ENCODE results near the gene ADM. TPM values are rescaled to one million over a fixed set of nuclear protein-coding genes. Genes with fewer than 3 reads are reported as not detected.
"Not testable (repeated sequence)": the region's sequence is repeated elsewhere in the genome, so short reads cannot be mapped to it uniquely, and the experiment has no call there.

Gene ADM, protein sequence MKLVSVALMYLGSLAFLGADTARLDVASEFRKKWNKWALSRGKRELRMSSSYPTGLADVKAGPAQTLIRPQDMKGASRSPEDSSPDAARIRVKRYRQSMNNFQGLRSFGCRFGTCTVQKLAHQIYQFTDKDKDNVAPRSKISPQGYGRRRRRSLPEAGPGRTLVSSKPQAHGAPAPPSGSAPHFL
- 1 to 10 TPM in 1 of 2 experiments, under 1 TPM in 1; 0.54 to 3.7 TPM for total RNA-seq

DNA sequence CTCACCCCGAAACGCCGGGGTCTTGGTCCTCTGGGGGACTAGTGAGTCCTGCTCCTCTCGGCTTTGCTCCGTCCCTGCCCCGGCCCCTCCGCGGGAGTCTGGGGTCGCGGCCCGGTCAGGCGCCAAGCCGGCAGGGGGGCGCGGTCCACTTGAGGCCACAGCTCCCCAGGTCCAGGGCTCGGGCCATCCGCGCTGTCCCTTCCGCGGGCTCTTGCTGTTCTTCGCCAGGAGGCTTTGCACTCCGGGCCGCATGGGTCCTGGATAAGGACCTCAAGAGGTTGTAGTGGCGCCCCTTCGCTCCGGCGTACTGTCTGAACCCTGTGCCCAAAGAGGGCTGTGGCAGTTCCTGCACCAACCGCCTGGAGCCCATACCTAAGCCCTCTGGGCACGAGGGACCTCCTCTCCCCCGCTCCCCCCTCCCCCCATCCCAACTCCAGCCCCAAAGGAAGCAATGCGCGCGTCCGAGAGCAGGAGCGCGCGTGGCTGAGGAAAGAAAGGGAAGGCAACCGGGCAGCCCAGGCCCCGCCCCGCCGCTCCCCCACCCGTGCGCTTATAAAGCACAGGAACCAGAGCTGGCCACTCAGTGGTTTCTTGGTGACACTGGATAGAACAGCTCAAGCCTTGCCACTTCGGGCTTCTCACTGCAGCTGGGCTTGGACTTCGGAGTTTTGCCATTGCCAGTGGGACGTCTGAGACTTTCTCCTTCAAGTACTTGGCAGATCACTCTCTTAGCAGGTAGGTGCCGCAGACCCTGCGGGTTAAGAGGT lies at the start of gene ADM:
ADM (plus strand) TSS at position 579 of the 767 bp plus-strand sequence. CDS start 628 bp downstream, outside the sequence.
- H3K4me1 Mint-ChIP-seq, result peaks cover 44% of the 10 kb centered on the region
- H3K4me3 Mint-ChIP-seq, result peak within 1 kb of the TSS; percentile 87
- peak; percentile 64 for DNase-seq
- H3K27ac Mint-ChIP-seq, result no peak within 1 kb of the TSS
- peaks cover 74% of the 10 kb centered on the region for H3K27me3 Mint-ChIP-seq
- ATAC-seq, result no peak
- peaks cover 11% of the 10 kb centered on the region for H3K36me3 Mint-ChIP-seq
- no peaks in the 10 kb centered on the region for H3K9me3 Mint-ChIP-seq (ENCODE audit: low read depth)
- CTCF ChIA-PET, result interaction anchor here (0.8 to 8.7 kb wide), 14 partner anchors 7 to 731 kb away, joined by 3 to 91 read pairs (median 4); partner anchors contain the start of gene WEE1

DNA sequence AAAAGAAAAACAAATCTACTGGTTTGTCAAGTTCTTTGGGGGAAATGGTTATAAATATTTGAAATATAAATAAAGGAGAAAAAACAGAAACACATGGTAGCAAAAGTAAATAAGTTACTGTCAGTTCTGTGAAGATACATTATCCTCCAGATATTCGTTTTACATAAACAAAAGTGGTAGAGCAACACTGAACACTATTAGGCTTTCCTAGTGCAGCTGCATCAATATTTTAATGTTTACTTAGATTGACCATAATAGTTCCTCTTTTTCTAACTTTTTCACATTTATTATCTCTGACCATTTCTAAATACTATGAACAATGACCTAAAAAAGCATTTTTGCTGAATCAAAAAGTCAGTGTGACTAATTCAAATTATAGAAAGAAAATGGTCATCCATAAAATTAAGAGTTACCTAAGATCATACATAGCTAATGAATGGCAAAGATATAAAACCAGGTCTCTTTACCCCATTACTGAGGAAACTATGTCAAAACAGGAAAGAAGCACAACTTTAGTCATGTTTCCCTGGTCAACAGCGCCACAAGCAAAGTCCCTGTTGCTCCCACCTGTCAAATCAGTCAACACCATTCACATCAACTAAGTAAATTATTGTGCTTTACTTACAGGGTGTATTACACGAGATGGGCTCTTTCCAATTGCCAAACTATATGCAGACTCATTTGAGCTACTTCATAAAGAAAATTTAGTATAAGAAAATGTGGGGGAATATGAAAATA lies 49.3 kb upstream of the ADM start:
- H3K4me1 Mint-ChIP-seq, result no peaks in the 10 kb centered on the region

DNA sequence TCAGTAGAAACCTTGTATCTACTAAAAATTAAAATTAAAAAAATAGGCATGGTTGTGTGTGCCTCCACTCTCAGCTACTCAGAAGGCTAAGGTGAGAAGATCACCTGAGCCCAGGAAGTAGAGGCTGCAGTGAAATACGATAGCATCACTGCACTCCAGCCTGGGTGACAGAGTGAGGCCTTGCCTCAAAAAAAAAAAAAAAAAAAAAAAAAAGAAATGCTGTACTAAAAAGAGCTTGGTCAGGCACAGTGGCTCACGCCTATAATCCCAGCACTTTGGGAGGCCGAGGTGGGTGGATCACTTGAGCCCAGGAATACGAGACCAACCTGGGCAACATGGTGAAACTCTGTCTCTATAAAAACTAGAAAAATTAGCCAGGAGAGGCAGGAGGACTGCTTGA lies 47.4 kb upstream of the ADM start:
- H3K4me1 Mint-ChIP-seq, result no peaks in the 10 kb centered on the region
- no peak overlapping the region for H3K27ac Mint-ChIP-seq
- no peaks in the 10 kb centered on the region for H3K36me3 Mint-ChIP-seq
- DNase-seq (no peak), ATAC-seq (no peak)
- CTCF ChIA-PET, result interaction anchor here (1.0 kb wide), 1 partner anchor 17 kb away, joined by 3 read pairs; no protein-coding TSS in a partner anchor
- H3K4me3 Mint-ChIP-seq, result no peak overlapping the region
- no peaks in the 10 kb centered on the region for H3K27me3 Mint-ChIP-seq
- H3K9me3 Mint-ChIP-seq (ENCODE audit: low read depth), result no peaks in the 10 kb centered on the region

More for the DNA sequence above, 49.3 kb upstream of the ADM start:
- Mint-ChIP-seq H3K27me3 (no peaks in the 10 kb centered on the region), H3K27ac (no peak overlapping the region), H3K36me3 (no peaks in the 10 kb centered on the region), H3K4me3 (no peak overlapping the region), H3K9me3 (ENCODE audit: low read depth) (no peaks in the 10 kb centered on the region)
- ATAC-seq, result no peak
- CTCF ChIA-PET, result interaction anchor here (1.3 kb wide), 1 partner anchor 52 kb away, joined by 4 read pairs; no protein-coding TSS in a partner anchor
- DNase-seq, result no peak

DNA sequence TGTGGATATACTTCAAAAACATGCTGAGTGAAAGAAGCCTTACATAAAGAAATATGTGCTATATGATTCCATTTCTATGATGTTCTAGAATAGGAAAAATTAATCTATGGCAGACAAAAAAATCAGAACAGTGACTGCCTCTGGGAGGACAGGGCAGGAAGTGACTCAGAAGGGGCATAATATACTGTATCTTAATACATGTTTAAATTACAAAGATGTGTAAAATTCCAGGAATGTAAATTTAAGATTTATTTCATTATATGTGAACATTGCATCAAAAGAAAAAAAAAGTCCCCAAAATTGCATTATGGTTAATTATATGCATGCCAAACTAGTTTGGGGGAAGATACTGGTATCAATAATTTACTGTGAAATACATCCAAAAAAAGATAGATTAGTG lies 43.1 kb upstream of the ADM start:
- no peaks in the 10 kb centered on the region for H3K4me1 Mint-ChIP-seq
- DNase-seq (no peak), ATAC-seq (no peak)
- H3K9me3 Mint-ChIP-seq (ENCODE audit: low read depth), result no peaks in the 10 kb centered on the region
- H3K27me3 Mint-ChIP-seq, result peaks cover 2% of the 10 kb centered on the region
- CTCF ChIA-PET, result no interaction called here
- H3K36me3 Mint-ChIP-seq, result peaks cover 2% of the 10 kb centered on the region
- no peak overlapping the region for H3K4me3 Mint-ChIP-seq
- H3K27ac Mint-ChIP-seq, result no peak overlapping the region

DNA sequence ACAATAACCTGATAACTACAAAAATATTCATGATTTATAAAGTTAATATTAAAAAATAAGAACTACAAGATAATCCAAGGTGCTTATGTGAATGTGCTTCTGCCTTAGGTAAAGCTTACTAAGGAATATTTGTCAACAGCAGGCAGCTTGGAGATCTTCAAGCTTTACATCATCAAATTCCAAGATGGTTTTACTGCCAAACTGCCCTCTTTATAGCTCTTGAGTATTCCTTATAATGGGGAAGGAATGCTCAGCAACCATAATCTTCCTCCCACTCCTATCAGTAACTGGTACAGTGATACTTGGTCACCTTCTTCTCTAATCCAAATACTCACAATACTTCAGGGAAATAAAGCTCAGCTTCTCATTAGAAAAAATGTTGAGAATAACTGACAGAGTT lies 40.9 kb upstream of the ADM start:
- H3K27me3 Mint-ChIP-seq, result peaks cover 7% of the 10 kb centered on the region
- no peak for ATAC-seq

DNA sequence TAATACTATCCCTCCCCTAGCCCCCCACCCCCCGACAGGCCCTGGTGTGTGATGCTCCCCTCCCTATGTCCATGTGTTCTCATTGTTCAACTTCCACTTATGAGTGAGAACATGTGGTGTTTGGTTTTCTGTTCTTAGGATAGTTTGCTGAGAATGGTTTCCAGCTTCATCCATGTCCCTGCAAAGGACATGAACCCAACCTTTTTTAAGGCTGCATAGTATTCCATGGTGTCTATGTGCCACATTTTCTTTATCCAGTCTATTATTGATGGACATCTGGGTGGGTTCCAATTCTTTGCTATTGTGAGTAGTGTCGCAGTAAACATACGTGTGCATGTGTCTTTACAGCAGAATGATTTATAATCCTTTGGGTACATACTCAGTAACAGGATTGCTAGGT lies 40.2 kb upstream of the ADM start:
- CTCF ChIA-PET; H3K4me3 Mint-ChIP-seq; DNase-seq; H3K27me3 Mint-ChIP-seq; H3K4me1 Mint-ChIP-seq; H3K36me3 Mint-ChIP-seq; H3K27ac Mint-ChIP-seq; ATAC-seq; H3K9me3 Mint-ChIP-seq (ENCODE audit: low read depth): not testable (repeated sequence)

More for the DNA sequence above, 40.9 kb upstream of the ADM start:
- DNase-seq, result no peak
- Mint-ChIP-seq H3K4me1 (no peaks in the 10 kb centered on the region), H3K9me3 (ENCODE audit: low read depth) (no peaks in the 10 kb centered on the region), H3K4me3 (no peak overlapping the region), H3K36me3 (peaks cover 2% of the 10 kb centered on the region), H3K27ac (no peak overlapping the region)
- CTCF ChIA-PET, result no interaction called here

DNA sequence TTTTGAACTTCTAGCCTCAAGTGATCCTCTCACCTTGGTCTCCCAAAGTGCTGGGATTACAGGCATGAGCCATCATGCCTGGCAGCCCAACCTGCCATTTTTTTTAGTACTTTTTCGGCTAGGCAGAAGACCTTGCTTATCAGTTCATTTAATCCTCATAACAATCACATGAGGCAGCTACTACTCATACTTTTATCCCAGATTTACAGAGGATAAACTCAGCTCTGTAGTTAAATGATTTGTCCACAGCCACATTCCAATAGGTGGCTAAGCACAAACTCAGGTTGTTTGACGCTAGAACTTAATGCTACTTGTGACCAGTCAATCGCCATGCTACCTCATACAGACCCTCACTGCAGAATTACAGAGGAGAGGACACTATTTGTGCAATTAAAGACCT lies 38.9 kb upstream of the ADM start:
- DNase-seq (no peak), ATAC-seq (no peak)
- H3K4me3 Mint-ChIP-seq, result no peak overlapping the region
- CTCF ChIA-PET, result no interaction called here
- H3K9me3 Mint-ChIP-seq (ENCODE audit: low read depth), result no peaks in the 10 kb centered on the region
- no peaks in the 10 kb centered on the region for H3K4me1 Mint-ChIP-seq
- H3K27ac Mint-ChIP-seq, result no peak overlapping the region
- H3K27me3 Mint-ChIP-seq, result peaks cover 7% of the 10 kb centered on the region
- peaks cover 2% of the 10 kb centered on the region for H3K36me3 Mint-ChIP-seq

DNA sequence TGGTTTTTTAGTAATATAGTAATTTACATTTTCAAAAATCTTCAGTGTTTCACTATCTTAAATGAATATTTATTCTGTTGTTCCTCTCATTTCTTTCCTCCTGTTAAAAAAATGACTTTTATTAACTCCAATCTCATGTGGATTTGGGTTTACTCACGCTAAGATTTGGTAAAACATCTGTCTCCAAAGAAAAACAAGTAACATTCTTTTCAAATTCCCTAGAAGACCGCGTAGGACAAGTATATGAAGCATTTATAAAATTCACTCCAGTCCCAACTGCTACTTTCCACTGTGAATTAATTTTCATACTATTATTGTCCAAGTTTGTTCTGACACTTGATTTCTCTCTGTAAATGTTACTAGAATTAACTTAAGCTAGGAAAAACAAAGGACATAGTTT lies 37.1 kb upstream of the ADM start:
- no peaks in the 10 kb centered on the region for H3K4me1 Mint-ChIP-seq
- H3K27ac Mint-ChIP-seq, result no peak overlapping the region
- DNase-seq (no peak), ATAC-seq (no peak)
- CTCF ChIA-PET, result no interaction called here
- peaks cover 2% of the 10 kb centered on the region for H3K36me3 Mint-ChIP-seq
- peaks cover 7% of the 10 kb centered on the region for H3K27me3 Mint-ChIP-seq
- H3K4me3 Mint-ChIP-seq, result no peak overlapping the region
- H3K9me3 Mint-ChIP-seq (ENCODE audit: low read depth), result no peaks in the 10 kb centered on the region

DNA sequence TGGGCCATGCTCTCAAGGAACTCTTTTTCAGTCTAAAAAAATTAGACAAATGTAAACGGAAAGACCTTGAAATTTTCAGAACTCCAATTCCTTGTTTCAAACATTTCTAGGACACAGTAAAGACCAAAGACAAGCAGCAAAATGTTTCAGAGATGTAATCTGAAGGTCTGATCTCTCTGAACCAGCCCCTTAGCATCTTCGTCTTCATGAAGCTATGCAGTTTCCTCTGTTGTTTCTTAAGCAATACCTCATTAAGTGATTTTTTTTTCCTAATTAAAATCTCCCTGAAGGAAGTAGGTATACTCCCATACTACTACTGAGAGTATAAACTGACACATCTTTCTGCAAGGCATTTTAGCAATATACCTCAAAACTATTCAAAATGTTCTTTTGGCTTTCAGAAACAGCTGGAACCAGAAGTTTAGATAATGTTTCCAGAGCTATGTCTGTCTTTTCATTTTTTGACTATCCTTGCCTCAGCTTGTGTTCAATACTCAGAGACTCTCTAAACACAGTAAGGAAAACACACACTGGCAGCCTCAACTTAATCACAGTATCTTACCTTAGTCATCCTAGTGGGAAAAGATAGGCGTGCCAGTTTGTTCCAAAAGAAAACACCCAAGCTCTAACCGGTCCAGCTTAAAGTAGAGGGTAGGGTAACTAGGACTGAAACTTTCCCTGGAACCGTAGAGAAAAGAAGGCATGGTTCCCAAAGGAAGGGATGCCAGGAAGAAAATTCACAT lies 36.0 kb upstream of the ADM start:
- DNase-seq, result no peak
- Mint-ChIP-seq H3K27ac (no peak overlapping the region), H3K9me3 (ENCODE audit: low read depth) (no peaks in the 10 kb centered on the region), H3K27me3 (peaks cover 5% of the 10 kb centered on the region), H3K36me3 (peaks cover 2% of the 10 kb centered on the region), H3K4me1 (no peaks in the 10 kb centered on the region), H3K4me3 (no peak overlapping the region)
- ATAC-seq, result no peak
- CTCF ChIA-PET, result no interaction called here

DNA sequence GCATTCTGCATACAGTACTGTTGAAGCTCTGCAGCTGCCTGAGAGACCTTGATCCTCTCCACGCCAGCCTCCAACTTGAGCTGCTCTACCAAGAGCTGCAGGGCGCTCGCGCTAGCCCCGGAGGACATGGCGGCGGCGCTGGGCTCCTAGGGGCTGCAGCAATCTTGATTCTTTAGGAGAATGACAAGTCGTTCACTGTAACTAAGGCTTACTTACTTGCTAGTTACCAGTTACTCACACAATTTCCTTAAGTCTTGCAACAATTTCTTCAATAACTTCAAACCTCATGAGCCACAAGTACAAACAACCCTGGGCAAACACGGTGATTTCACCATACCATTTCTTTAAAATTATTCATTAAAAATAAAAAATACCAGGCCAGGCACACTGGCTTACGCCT lies 32.7 kb upstream of the ADM start:
- DNase-seq (no peak), ATAC-seq (no peak)
- no peaks in the 10 kb centered on the region for H3K36me3 Mint-ChIP-seq
- H3K27me3 Mint-ChIP-seq, result peaks cover 11% of the 10 kb centered on the region
- no peaks in the 10 kb centered on the region for H3K9me3 Mint-ChIP-seq (ENCODE audit: low read depth)
- H3K27ac Mint-ChIP-seq, result no peak overlapping the region
- H3K4me1 Mint-ChIP-seq, result peaks cover 2% of the 10 kb centered on the region
- no peak overlapping the region for H3K4me3 Mint-ChIP-seq
- CTCF ChIA-PET, result no interaction called here

DNA sequence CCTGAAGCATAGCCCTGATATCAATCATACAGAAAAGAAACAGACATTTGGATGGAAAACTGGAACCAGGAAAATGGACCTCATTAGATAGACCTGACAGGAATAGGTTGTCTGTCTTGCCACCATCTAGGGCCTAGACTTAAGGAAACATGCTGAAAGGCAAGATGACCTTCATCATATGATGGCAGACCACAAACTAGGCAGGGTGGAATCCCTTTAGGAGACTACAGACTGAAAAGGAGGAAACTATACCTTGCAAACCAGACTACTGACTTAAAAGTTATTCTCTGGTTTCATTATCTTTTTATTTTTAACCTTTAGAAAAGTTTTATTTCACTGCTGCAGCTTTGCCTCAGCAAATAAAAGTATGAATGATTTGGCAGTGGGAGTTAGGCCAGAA lies 31.1 kb upstream of the ADM start:
- Mint-ChIP-seq H3K27me3 (peaks cover 7% of the 10 kb centered on the region), H3K4me3 (no peak overlapping the region)
- ATAC-seq, result no peak

DNA sequence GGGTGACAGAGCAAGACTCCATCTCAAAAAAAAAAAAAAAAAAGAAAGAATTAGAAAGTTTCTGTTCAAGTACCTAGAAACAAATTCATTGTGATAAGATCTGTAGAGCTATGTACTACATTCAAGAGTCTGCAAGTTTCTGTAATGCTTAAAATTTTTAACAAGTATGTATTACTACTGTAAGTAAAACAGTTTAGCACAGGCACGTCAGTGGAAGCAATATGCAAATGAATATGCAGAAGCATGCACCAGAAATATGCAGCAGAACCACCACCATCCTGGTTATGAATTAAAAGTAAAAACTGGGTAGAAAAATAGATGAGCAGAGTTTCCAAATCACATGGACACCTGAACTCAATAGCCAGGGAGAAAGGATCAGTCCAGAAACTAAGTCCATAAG lies 30.1 kb upstream of the ADM start:
- DNase-seq (no peak), ATAC-seq (no peak)
- CTCF ChIA-PET, result no interaction called here
- Mint-ChIP-seq H3K4me3 (no peak overlapping the region), H3K27ac (no peak overlapping the region), H3K27me3 (peaks cover 6% of the 10 kb centered on the region), H3K4me1 (peaks cover 2% of the 10 kb centered on the region), H3K9me3 (ENCODE audit: low read depth) (no peaks in the 10 kb centered on the region), H3K36me3 (no peaks in the 10 kb centered on the region)

More for the DNA sequence above, 31.1 kb upstream of the ADM start:
- Mint-ChIP-seq H3K9me3 (ENCODE audit: low read depth) (no peaks in the 10 kb centered on the region), H3K36me3 (no peaks in the 10 kb centered on the region), H3K27ac (no peak overlapping the region), H3K4me1 (peaks cover 2% of the 10 kb centered on the region)
- no peak for DNase-seq
- CTCF ChIA-PET, result no interaction called here

DNA sequence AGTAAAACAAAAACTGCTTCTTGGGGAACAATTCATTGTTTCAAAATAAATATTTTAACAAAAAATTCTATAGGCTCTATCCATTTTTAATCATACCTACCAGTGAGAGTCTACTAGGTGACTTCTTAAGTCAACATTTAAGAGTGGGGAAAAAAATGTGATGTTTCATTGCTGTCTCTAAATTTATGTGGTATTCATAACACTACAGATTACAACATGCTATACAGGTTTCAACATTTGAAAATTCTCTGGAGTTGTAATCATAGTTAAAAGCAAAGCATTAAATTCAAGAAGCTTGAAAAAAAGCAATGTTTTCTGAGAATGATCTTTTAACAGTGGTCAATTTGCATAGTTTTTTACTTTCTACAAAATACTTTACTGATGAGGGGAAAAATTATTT lies 29.2 kb upstream of the ADM start:
- Mint-ChIP-seq H3K4me3 (no peak overlapping the region), H3K9me3 (ENCODE audit: low read depth) (no peaks in the 10 kb centered on the region), H3K27ac (no peak overlapping the region), H3K4me1 (peaks cover 2% of the 10 kb centered on the region), H3K27me3 (peaks cover 6% of the 10 kb centered on the region), H3K36me3 (no peaks in the 10 kb centered on the region)
- no peak for DNase-seq
- ATAC-seq, result no peak
- CTCF ChIA-PET, result no interaction called here

All from activated CD8-positive, alpha-beta memory T cell treated with anti-CD3 and anti-CD28 coated beads, Interleukin-2, amount 10 ng/mL, durations not matched to agents 7 days and 5 days (primary cell).